HepG2 (cell line): ENCODE measurements around the gene ADM. TPM values are rescaled to one million over a fixed set of nuclear protein-coding genes. Genes with fewer than 3 reads are reported as not detected.
A peak's percentile ranks its signal among the peaks of the same experiment; 100 is the strongest.

ENCODE experiments used
- ADNP ChIP-seq: sonication (generic); formaldehyde crosslinking; IDR thresholded peaks from 2 replicates; pipeline ENCODE4 v1.4.0; 2020; ENCODE audit warnings: missing genetic modification reagents
- AHR ChIP-seq: IDR thresholded peaks from 2 replicates; pipeline ENCODE4 v1.6.1; 2018; ENCODE audit warnings: missing genetic modification reagents, missing compliant biosample characterization
- CBX2 ChIP-seq, 2 experiments: fragments of 200-600 bp in 1 of 2; sonication (generic); formaldehyde crosslinking in 1 of 2; IDR thresholded peaks; 2 replicates each; pipeline versions ENCODE4 v1.7.0 to v1.8.1; 2018 to 2022; ENCODE audit warnings: low read depth in 2 of 2, low read length in 1 of 2, mild to moderate bottlenecking in 1 of 2, missing genetic modification reagents in 1 of 2
- CENPBD1 ChIP-seq: sonication (generic); formaldehyde crosslinking; IDR thresholded peaks from 2 replicates; pipeline ENCODE4 v1.8.0; 2022; ENCODE audit warnings: missing genetic modification reagents, low read depth, mild to moderate bottlenecking, borderline replicate concordance
- GMEB1 ChIP-seq: sonication (generic); formaldehyde crosslinking; IDR thresholded peaks from 2 replicates; pipeline ENCODE4 v1.5.1; 2020; ENCODE audit warnings: missing genetic modification reagents, mild to moderate bottlenecking, borderline replicate concordance
- HBP1 ChIP-seq: IDR thresholded peaks from 2 replicates; pipeline ENCODE4 v1.6.1; 2016; ENCODE audit warnings: low read depth, control low read depth
- HDAC1 ChIP-seq: sonication (generic); formaldehyde crosslinking; IDR thresholded peaks from 2 replicates; pipeline ENCODE4 v1.5.1; 2020; ENCODE audit warnings: mild to moderate bottlenecking, missing genetic modification reagents
- HOXD1 ChIP-seq: sonication (generic); formaldehyde crosslinking; IDR thresholded peaks from 2 replicates; pipeline ENCODE4 v1.5.0; 2020; ENCODE audit warnings: missing genetic modification reagents
- PHF21A ChIP-seq: sonication (generic); formaldehyde crosslinking; IDR thresholded peaks from 2 replicates; pipeline ENCODE4 v1.5.0; 2020; ENCODE audit warnings: mild to moderate bottlenecking, missing genetic modification reagents
- RNF2 ChIP-seq: fragments of 450-650 bp; conservative IDR thresholded peaks from 2 replicates; pipeline ENCODE4 v1.6.1; 2016; ENCODE audit warnings: low read depth
- ZFP90 ChIP-seq: sonication (generic); formaldehyde crosslinking; IDR thresholded peaks from 2 replicates; pipeline ENCODE4 v1.8.0; 2022; ENCODE audit warnings: missing genetic modification reagents, mild to moderate bottlenecking, inconsistent platforms, borderline replicate concordance
- ZFP91 ChIP-seq: sonication (generic); formaldehyde crosslinking; IDR thresholded peaks from 2 replicates; pipeline ENCODE4 v1.9.0; 2022; ENCODE audit warnings: missing genetic modification reagents, mild to moderate bottlenecking, borderline replicate concordance
- ZNF17 ChIP-seq: sonication (generic); formaldehyde crosslinking; IDR thresholded peaks from 2 replicates; pipeline ENCODE4 v1.5.0; 2020; ENCODE audit warnings: mild to moderate bottlenecking, missing genetic modification reagents
- ZNF367 ChIP-seq: sonication (generic); formaldehyde crosslinking; IDR thresholded peaks from 2 replicates; pipeline ENCODE4 v1.4.0; 2020; ENCODE audit warnings: missing genetic modification reagents, borderline replicate concordance
- ZNF557 ChIP-seq: sonication (generic); formaldehyde crosslinking; IDR thresholded peaks from 2 replicates; pipeline ENCODE4 v1.4.0; 2020; ENCODE audit warnings: missing genetic modification reagents
- ZNF737 ChIP-seq: sonication (generic); formaldehyde crosslinking; IDR thresholded peaks from 2 replicates; pipeline ENCODE4 v1.5.0; 2020; ENCODE audit warnings: missing genetic modification reagents, mild to moderate bottlenecking, borderline replicate concordance
- ZNF761 ChIP-seq: sonication (generic); formaldehyde crosslinking; conservative IDR thresholded peaks from 2 replicates; pipeline ENCODE4 v1.4.0; 2020; ENCODE audit warnings: mild to moderate bottlenecking, missing genetic modification reagents
- ZNF770 ChIP-seq: sonication (generic); formaldehyde crosslinking; IDR thresholded peaks from 2 replicates; pipeline ENCODE4 v1.5.0; 2020; ENCODE audit warnings: mild to moderate bottlenecking, missing genetic modification reagents
- ZNF777 ChIP-seq: sonication (generic); formaldehyde crosslinking; IDR thresholded peaks from 2 replicates; pipeline ENCODE4 v1.4.0; 2020; ENCODE audit warnings: missing genetic modification reagents
- ZSCAN20 ChIP-seq: sonication (generic); formaldehyde crosslinking; IDR thresholded peaks from 2 replicates; pipeline ENCODE4 v1.4.0; 2020; ENCODE audit warnings: missing genetic modification reagents, mild to moderate bottlenecking, borderline replicate concordance
- ZSCAN9 ChIP-seq: IDR thresholded peaks from 2 replicates; pipeline ENCODE4 v1.6.1; 2016; ENCODE audit warnings: borderline replicate concordance
- polyA plus RNA-seq, 8 experiments: library from polyadenylated mRNA; depleted of rRNA in 3 of 8; stranded (reverse) in 7 of 8; unstranded in 1 of 8; fragments of >200 nt; fragmentation: Illumina TruSeq in 4 of 8; extraction: Trizol in 4 of 8; gene quantifications; 2 replicates each; pipeline versions ENCODE4 v1.2.1 to v1.2.3, GENCODE V29; 2011 to 2016; ENCODE audit warnings: low read depth in 4 of 8, missing spikeins in 1 of 8, mixed read lengths in 1 of 8; ENCODE audit not compliant: insufficient read depth in 1 of 8
- total RNA-seq, 5 experiments: library from RNA; depleted of rRNA; stranded (reverse); fragments of >200 nt; fragmentation: Illumina TruSeq; extraction: Trizol; gene quantifications; 2 replicates each; pipeline ENCODE4 v1.2.3, GENCODE V29; 2016; ENCODE audit warnings: low read depth in 1 of 5

ADM gene
- total and polyA plus RNA-seq, 2 of the 13 experiments (the other 11 are each of a cell fraction or from before 2014, with no cell fraction given), result 10.7 to 26.1 TPM

GRCh38 chr11:10305262-10305963, 540 bp downstream of the ADM start (continued):
- peak; percentile 85; the same call in 1 of the 2 replicates for TF ChIP-seq ZFP91
- no peak for TF ChIP-seq CBX2 (IDR thresholded peaks at IDR 0.05; ENCODE audit: low read depth, low read length)
- no peak for TF ChIP-seq CBX2 (CRISPR knock-in tag; IDR thresholded peaks at IDR 0.05; ENCODE audit: low read depth)
- TF ChIP-seq PHF21A (CRISPR knock-in tag), result 0 out of 2 replicates have a peak, but pooled peaks have one; percentile 13
- 0 out of 2 replicates have a peak, but pooled peaks have one; percentile 83 for TF ChIP-seq ZNF737 (CRISPR knock-in tag)
- TF ChIP-seq ZSCAN9 (CRISPR knock-in tag), result no peak
- TF ChIP-seq ZNF17 (CRISPR knock-in tag), result 0 out of 2 replicates have a peak, but pooled peaks have one; percentile 75
- peak; percentile 86 for TF ChIP-seq HBP1
- peak; percentile 42; the same call in 1 of the 2 replicates for TF ChIP-seq ZNF777 (CRISPR knock-in tag)
- peak; percentile 68 for TF ChIP-seq HDAC1 (CRISPR knock-in tag)
- peak; percentile 59 for TF ChIP-seq ZNF770 (CRISPR knock-in tag)
- 0 out of 2 replicates have a peak, but pooled peaks have one; percentile 7 for TF ChIP-seq AHR (CRISPR knock-in tag)
- peak; percentile 55; the same call in 1 of the 2 replicates for TF ChIP-seq GMEB1
- TF ChIP-seq ZFP90, result peak; percentile 77
- 0 out of 2 replicates have a peak, but pooled peaks have one; percentile 7 for TF ChIP-seq RNF2
- 0 out of 2 replicates have a peak, but pooled peaks have one; percentile 19 for TF ChIP-seq ADNP (CRISPR knock-in tag)
- 0 out of 2 replicates have a peak, but pooled peaks have one; percentile 39 for TF ChIP-seq ZNF367 (CRISPR knock-in tag)
- TF ChIP-seq ZNF761, result peak; percentile 28; the same call in 1 of the 2 replicates
- no peak for TF ChIP-seq HOXD1 (CRISPR knock-in tag)
- TF ChIP-seq CENPBD1 (CRISPR knock-in tag), result no peak
- 0 out of 2 replicates have a peak, but pooled peaks have one; percentile 54 for TF ChIP-seq ZSCAN20 (CRISPR knock-in tag)
- peak; percentile 9; the same call in 1 of the 2 replicates for TF ChIP-seq ZNF557
